K562 (cell line): ENCODE measurements around the gene MBD5. TPM values are rescaled to one million over a fixed set of nuclear protein-coding genes. Genes with fewer than 3 reads are reported as not detected.

Experiments
- ATAC-seq: fragments of 200-7000 bp; cut with Tn5 transposase; 3 replicates; pipeline ENCODE4 v1.9.1; 2020; ENCODE audit warnings: moderate library complexity
- BruUV-seq: library from RNA; stranded (reverse); fragments of 400-500 nt; replicated peaks from 2 replicates; lab custom pipeline; 2021; lab: Mats Ljungman, UMichigan
- CTCF ChIA-PET: fragments of 300-600 bp; formaldehyde crosslinking; extraction: SDS; loops from one replicate; lab custom pipeline; 2021; ENCODE audit warnings: low intra/inter-chr PET ratio; lab: Yijun Ruan, JAX
- POLR2A ChIA-PET: fragments of 300-600, 350-650 bp; sonication (Branson Sonifier 250); formaldehyde crosslinking; extraction: SDS; loops from one replicate; lab custom pipeline; 2021; ENCODE audit warnings: antibody characterized with exemption, inconsistent platforms; lab: Yijun Ruan, JAX
- DNase-seq, 4 experiments: peaks; one replicate each; pipeline versions ENCODE4 v3.0.0 to v3.0.0-alpha.2; 2011 to 2018; ENCODE audit warnings: low spot score in 3 of 4, mixed read lengths in 3 of 4; ENCODE audit errors: extremely low read depth in 1 of 4
- FAIRE-seq: peaks from 2 replicates; lab custom pipeline; 2011; peaks lifted over from hg19 to GRCh38; lab: Jason Lieb, UNC
- H2AFZ ChIP-seq: 2 replicates; pipeline ENCODE4 v1.6.0; 2011; ENCODE audit warnings: low read depth, low read length, control low read depth, inconsistent platforms
- H3K27ac ChIP-seq: fragments of 200-600 bp; 3 replicates; pipeline ENCODE4 v1.8.0; 2011; ENCODE audit warnings: low read depth, mild to moderate bottlenecking, control low read depth, inconsistent platforms, low read length, moderate library complexity, mixed read lengths; ENCODE audit errors: extremely low read depth
- H3K27me3 ChIP-seq, 2 experiments: fragments of 300-600 bp in 1 of 2; 2 replicates in 1 of 2; 3 replicates in 1 of 2; pipeline versions ENCODE4 v1.6.0 to v1.8.0; 2011; ENCODE audit warnings: inconsistent platforms in 2 of 2, low read length in 2 of 2, mild to moderate bottlenecking in 1 of 2, mixed read lengths in 1 of 2, moderate library complexity in 1 of 2; ENCODE audit not compliant: control insufficient read depth in 2 of 2, insufficient read depth in 2 of 2
- H3K36me3 ChIP-seq: fragments of 300-600 bp; 3 replicates; pipeline ENCODE4 v1.8.0; 2011; ENCODE audit warnings: mild to moderate bottlenecking, low read length, inconsistent platforms; ENCODE audit not compliant: control insufficient read depth, insufficient read depth
- H3K4me1 ChIP-seq, 2 experiments: fragments of 200-600 bp in 1 of 2; replicated peaks in 1 of 2; 2 replicates in 1 of 2; 3 replicates in 1 of 2; pipeline versions ENCODE4 v1.5.1 to v1.8.0; 2011; ENCODE audit warnings: inconsistent platforms in 2 of 2, low read length in 2 of 2, mild to moderate bottlenecking in 1 of 2, mixed read lengths in 1 of 2, moderate library complexity in 1 of 2; ENCODE audit not compliant: control insufficient read depth in 2 of 2, insufficient read depth in 2 of 2
- H3K4me2 ChIP-seq: 2 replicates; pipeline ENCODE4 v1.6.1; 2011; ENCODE audit warnings: low read length, control low read depth, inconsistent platforms, mixed read lengths; ENCODE audit not compliant: insufficient read depth
- H3K4me3 ChIP-seq: fragments of 200-600 bp; sonication (generic), shearing (Covaris generic); 2 replicates; pipeline ENCODE4 v1.5.1; 2016; ENCODE audit warnings: control low read depth, inconsistent platforms
- H3K79me2 ChIP-seq: fragments of 200-600 bp; 3 replicates; pipeline ENCODE4 v1.8.0; 2011; ENCODE audit warnings: low read length, inconsistent platforms; ENCODE audit not compliant: control insufficient read depth, insufficient read depth
- H3K9ac ChIP-seq, 2 experiments: 2 replicates each; pipeline versions ENCODE4 v1.6.0 to v1.6.1; 2011; ENCODE audit warnings: low read depth in 2 of 2, low read length in 2 of 2, control low read depth in 1 of 2, inconsistent platforms in 1 of 2, mild to moderate bottlenecking in 1 of 2, mixed read lengths in 1 of 2; ENCODE audit not compliant: insufficient read depth in 1 of 2
- H3K9me1 ChIP-seq: one replicate; pipeline ENCODE4 v1.6.0; 2011; ENCODE audit warnings: inconsistent platforms, mild to moderate bottlenecking, low read length, moderate library complexity; ENCODE audit not compliant: control insufficient read depth, insufficient read depth
- H3K9me3 ChIP-seq: replicated peaks from 2 replicates; pipeline ENCODE4 v1.5.1; 2011; ENCODE audit warnings: low read depth, low read length, inconsistent platforms; ENCODE audit not compliant: control insufficient read depth, insufficient read depth
- H4K20me1 ChIP-seq: replicated peaks from 2 replicates; pipeline ENCODE4 v1.6.1; 2011; ENCODE audit warnings: low read length, inconsistent platforms, mixed read lengths; ENCODE audit not compliant: control insufficient read depth, insufficient read depth
- ARHGAP35 ChIP-seq: fragments of 450-650 bp; IDR thresholded peaks from 2 replicates; pipeline ENCODE4 v1.6.1; 2018; ENCODE audit not compliant: partially characterized antibody
- ARID1B ChIP-seq: fragments of 450-650 bp; IDR thresholded peaks from 2 replicates; pipeline ENCODE4 v1.6.1; 2016; ENCODE audit warnings: antibody characterized with exemption, mild to moderate bottlenecking, inconsistent platforms
- CBX5 ChIP-seq: IDR thresholded peaks from 2 replicates; pipeline ENCODE4 v1.6.1; 2014; ENCODE audit warnings: low read depth, borderline replicate concordance
- CREB3 ChIP-seq: fragments of 450-650 bp; conservative IDR thresholded peaks from 2 replicates; pipeline ENCODE4 v1.6.1; 2016; ENCODE audit warnings: missing genetic modification characterization, low read depth, mild to moderate bottlenecking, missing compliant biosample characterization, moderate library complexity
- ETS1 ChIP-seq: conservative IDR thresholded peaks from 2 replicates; pipeline ENCODE4 v1.6.1; 2011; ENCODE audit warnings: low read depth, mild to moderate bottlenecking, low read length; ENCODE audit not compliant: control insufficient read depth
- FOXP1 ChIP-seq: sonication (generic); formaldehyde crosslinking; IDR thresholded peaks from 2 replicates; pipeline ENCODE4 v1.8.0; 2022; ENCODE audit warnings: mild to moderate bottlenecking, missing genetic modification reagents
- GABPA ChIP-seq: fragments of 200-800 bp; sonication (Bioruptor generic); conservative IDR thresholded peaks from 2 replicates; pipeline ENCODE4 v1.6.1; 2016; ENCODE audit warnings: low read depth, missing genetic modification characterization, missing compliant biosample characterization
- KDM1A ChIP-seq, 2 experiments: fragments of 450-650 bp; IDR thresholded peaks; 2 replicates each; pipeline ENCODE4 v1.6.1; 2016; ENCODE audit warnings: mild to moderate bottlenecking in 2 of 2
- NCOR1 ChIP-seq: fragments of 450-650 bp; IDR thresholded peaks from 2 replicates; pipeline ENCODE4 v1.6.1; 2016; ENCODE audit warnings: mild to moderate bottlenecking, moderate library complexity
- NFE2L1 ChIP-seq: fragments of 450-650 bp; IDR thresholded peaks from 2 replicates; pipeline ENCODE4 v1.6.1; 2016; ENCODE audit warnings: missing genetic modification characterization, low read depth, mild to moderate bottlenecking, missing compliant biosample characterization, moderate library complexity, borderline replicate concordance
- PHF8 ChIP-seq: fragments of 200-600 bp; sonication (generic); IDR thresholded peaks from 2 replicates; pipeline ENCODE4 v1.6.1; 2012; ENCODE audit warnings: mixed run types, mild to moderate bottlenecking, inconsistent platforms, low read length, moderate library complexity, borderline replicate concordance
- SREBF2 ChIP-seq: sonication (generic); formaldehyde crosslinking; IDR thresholded peaks from 2 replicates; pipeline ENCODE4 v1.4.0; 2020; ENCODE audit warnings: mild to moderate bottlenecking, missing genetic modification reagents
- TRIM28 ChIP-seq: fragments of 450-650 bp; IDR thresholded peaks from 2 replicates; pipeline ENCODE4 v1.6.1; 2017
- WGBS: fragments of 100-300 bp; shearing (Covaris generic); methylation state at CpG from one replicate; pipeline ENCODE4 v1.1.6; 2016; ENCODE audit warnings: low coverage, mixed read lengths; ENCODE audit not compliant: insufficient coverage; ENCODE audit errors: missing lambda C conversion rate; 5-methylcytosine and 5-hydroxymethylcytosine counted together
- in situ Hi-C: fragments of 300-500 bp; cut with MboI; formaldehyde crosslinking; loops from 4 replicates; pipeline ENCODE4 v1.15.0; 2018; ENCODE audit warnings: inconsistent platforms, mixed read lengths
- intact Hi-C: fragments of 100-400 bp; cut with micrococcal nuclease; formaldehyde crosslinking; loops from 2 replicates; pipeline ENCODE4 v1.14.2; 2022
- polyA plus RNA-seq, 8 experiments: library from polyadenylated mRNA; depleted of rRNA in 4 of 8; stranded (reverse) in 5 of 8; unstranded in 3 of 8; fragments of >200 nt; fragmentation: Nextera tagmentation in 2 of 8; fragmentation: Illumina TruSeq in 1 of 8; extraction: Ambion mirVana in 2 of 8; extraction: Trizol in 1 of 8; gene quantifications; 2 replicates each; pipeline versions ENCODE4 v1.2.1 to v1.2.3, GENCODE V29; 2011 to 2014; ENCODE audit warnings: inconsistent platforms in 1 of 8, missing spikeins in 1 of 8
- total RNA-seq, 7 experiments: library from RNA; depleted of rRNA in 6 of 7; stranded (reverse); fragments of >200 nt in 6 of 7; fragmentation: Illumina TruSeq in 2 of 7; extraction: Trizol in 2 of 7; gene quantifications; 2 replicates each; pipeline versions ENCODE4 v1.2.1 to v1.2.3, GENCODE V29; 2011 to 2021; ENCODE audit warnings: low replicate concordance in 1 of 7
- TF ChIP-seq, protein P1 (sequence below): fragments of 250-450 bp; sonication (Bioruptor Pico); IDR thresholded peaks from 2 replicates; pipeline ENCODE4 v1.5.0; 2021; ENCODE audit warnings: mild to moderate bottlenecking, moderate library complexity

Gene MBD5
- total and polyA plus RNA-seq, 9 of the 15 experiments (the other 6 are each of a cell fraction or from before 2014, with no cell fraction given), result 3.4 to 14.5 (median 9.0) TPM

GRCh38 chr2:148523315-148523714, 502.4 kb downstream of the MBD5 start:
- WGBS, result 0% methylated on average over 1 of the region's 1 CpG
- intact Hi-C loops, result no loop called here
- Histone ChIP-seq H3K79me2 (no peaks in the 10 kb centered on the region), H3K27me3 (peaks cover 8 to 34% of the 10 kb centered on the region in 2 experiments; a peak in 4 of 5 replicates), H3K4me3 (no peak overlapping the region), H3K27ac (no peak overlapping the region), H3K9me1 (no peaks in the 10 kb centered on the region), H3K4me2 (no peak overlapping the region), H3K4me1 (no peaks in the 10 kb centered on the region), H4K20me1 (peaks cover 4% of the 10 kb centered on the region; the same call in 1 of the 2 replicates), H3K36me3 (no peaks in the 10 kb centered on the region), H2AFZ (no peak overlapping the region), H3K9ac (no peak overlapping the region), H3K9me3 (no peaks in the 10 kb centered on the region)
- DNase-seq, result no peak
- ATAC-seq, result no peak
- POLR2A ChIA-PET, result no interaction called here
- no TSS peak for BruUV-seq
- CTCF ChIA-PET, result no interaction called here
- in situ Hi-C loops, result no loop called here
- FAIRE-seq, result no peak
- no peak for TF ChIP-seq CBX5
- TF ChIP-seq GABPA (tag), result no peak
- no peak for TF ChIP-seq CREB3 (tag)
- no peak for TF ChIP-seq NCOR1
- TF ChIP-seq, protein P1, sequence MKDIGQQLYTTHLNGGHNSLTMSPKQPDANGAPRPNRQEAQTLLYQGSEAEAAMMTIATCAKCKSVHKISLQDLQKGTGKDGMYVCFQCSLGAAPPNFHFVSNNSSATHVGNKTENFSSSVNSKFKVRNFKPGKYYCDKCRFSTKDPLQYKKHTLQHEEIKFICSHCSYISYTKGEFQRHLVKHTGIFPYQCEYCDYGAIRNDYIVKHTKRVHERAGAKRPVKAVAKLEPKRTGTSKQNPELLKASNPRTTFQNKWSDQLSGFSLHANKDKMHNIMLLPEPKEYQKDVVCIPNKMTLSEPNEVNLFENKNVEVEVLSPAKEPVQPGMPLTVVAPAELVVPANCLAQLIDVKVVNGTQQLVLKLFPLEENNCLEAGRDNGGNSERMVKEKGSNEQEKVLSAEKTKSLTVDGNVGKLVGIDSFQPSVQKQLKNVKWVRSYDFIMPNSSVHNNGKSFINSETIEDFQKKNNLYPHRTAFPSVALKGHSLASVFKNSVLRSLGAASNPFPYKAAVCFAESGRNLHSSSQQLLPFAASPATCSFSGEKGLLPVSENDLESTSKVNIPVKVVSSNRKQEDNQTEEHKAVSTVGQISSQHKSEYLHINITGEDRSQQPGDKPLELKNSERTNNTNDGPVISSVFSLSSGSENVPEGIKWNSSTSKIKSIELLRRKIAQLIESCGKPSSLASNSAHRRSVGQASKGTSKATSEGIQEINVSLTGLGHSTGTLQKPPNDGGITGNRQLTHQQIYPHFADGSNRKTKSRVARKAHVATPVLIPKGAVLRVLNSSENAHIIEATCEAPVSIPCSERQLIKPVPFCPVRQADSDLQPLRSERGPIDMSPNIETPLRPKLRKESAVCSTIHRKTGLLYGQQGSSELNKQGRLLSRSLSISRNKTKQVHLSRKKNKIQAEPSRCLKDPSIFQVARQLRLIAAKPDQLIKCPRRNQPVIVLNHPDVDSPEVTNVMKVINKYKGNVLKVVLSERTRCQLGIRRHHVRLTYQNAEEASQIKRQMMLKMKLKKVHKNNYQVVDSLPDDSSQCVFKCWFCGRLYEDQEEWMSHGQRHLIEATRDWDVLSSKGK (CRISPR knock-in tag), result no peak
- TF ChIP-seq ETS1, result no peak
- TF ChIP-seq SREBF2 (CRISPR knock-in tag), result no peak
- TF ChIP-seq FOXP1 (CRISPR knock-in tag), result no peak
- no peak for TF ChIP-seq KDM1A (IDR thresholded peaks at IDR 0.05)
- no peak for TF ChIP-seq TRIM28
- TF ChIP-seq ARHGAP35, result no peak
- TF ChIP-seq NFE2L1 (tag), result no peak
- TF ChIP-seq ARID1B, result no peak
- TF ChIP-seq PHF8, result no peak
